GM21381 (cell line): ENCODE data around the gene ABLIM2.

Source experiments
- ATAC-seq: cut with Tn5 transposase; IDR thresholded peaks from one replicate; pipeline ENCODE4 v1.9.1; 2021; ENCODE audit warnings: mild to moderate bottlenecking, moderate library complexity; ENCODE audit not compliant: unreplicated experiment

The ABLIM2 gene

GRCh38 chr4:8159537-8160232, 1.1 kb upstream of the ABLIM2 start:
- ATAC-seq: no peak

GRCh38 chr4:8157944-8158709, 486 bp downstream of the ABLIM2 start:
- no peak for ATAC-seq

GRCh38 chr4:8157496-8157895, 1.1 kb downstream of the ABLIM2 start:
- ATAC-seq: no peak

- no peak for ATAC-seq
These were observed 2.0 kb downstream of the ABLIM2 start for GRCh38 chr4:8156617-8157016.

- no peak for ATAC-seq
These were observed 2.8 kb downstream of the ABLIM2 start for GRCh38 chr4:8155660-8156421.

- no peak for ATAC-seq
These were observed 3.6 kb downstream of the ABLIM2 start for GRCh38 chr4:8155048-8155447.

- ATAC-seq: no peak
These were observed 5.2 kb downstream of the ABLIM2 start for GRCh38 chr4:8153441-8153840.

- ATAC-seq: no peak
These were observed 5.8 kb downstream of the ABLIM2 start for GRCh38 chr4:8152865-8153257.

- ATAC-seq: no peak
These were observed 6.3 kb downstream of the ABLIM2 start for GRCh38 chr4:8152090-8152864.

- ATAC-seq: no peak
These were observed 7.4 kb downstream of the ABLIM2 start for GRCh38 chr4:8151165-8151650.

GRCh38 chr4:8150152-8151090, 8.2 kb downstream of the ABLIM2 start:
- no peak for ATAC-seq

GRCh38 chr4:8149664-8150063, 8.9 kb downstream of the ABLIM2 start:
- no peak for ATAC-seq

GRCh38 chr4:8148785-8149435, 9.7 kb downstream of the ABLIM2 start:
- ATAC-seq: no peak

- ATAC-seq: no peak
These were observed 10.5 kb downstream of the ABLIM2 start for GRCh38 chr4:8148159-8148558.

GRCh38 chr4:8147231-8147970, 11.2 kb downstream of the ABLIM2 start:
- no peak for ATAC-seq

- no peak for ATAC-seq
These were observed 12.5 kb downstream of the ABLIM2 start for GRCh38 chr4:8146157-8146556.

GRCh38 chr4:8144359-8144758, 14.3 kb downstream of the ABLIM2 start:
- no peak for ATAC-seq

- no peak for ATAC-seq
These were observed 15.0 kb downstream of the ABLIM2 start for GRCh38 chr4:8143392-8144140.
